GM12878 (cell line): ENCODE measurements around the gene RPL22. TPM values are rescaled to one million over a fixed set of nuclear protein-coding genes. Genes with fewer than 3 reads are reported as not detected.

Source experiments
- ATAC-seq: fragments of 200-7000 bp; cut with Tn5 transposase; 3 replicates; pipeline ENCODE4 v1.9.1; 2020; ENCODE audit warnings: mild to moderate bottlenecking, moderate library complexity
- BruUV-seq: library from RNA; stranded (reverse); fragments of 400-500 nt; replicated peaks from 2 replicates; lab custom pipeline; 2021; lab: Mats Ljungman, UMichigan
- CTCF ChIA-PET: fragments of 300-600 bp; sonication (Branson Sonifier 250); formaldehyde crosslinking; extraction: SDS; loops from one replicate; lab custom pipeline; 2021; ENCODE audit warnings: inconsistent platforms; lab: Yijun Ruan, JAX
- POLR2A ChIA-PET: fragments of 350-600 bp; formaldehyde crosslinking; extraction: SDS; loops from one replicate; lab custom pipeline; 2021; ENCODE audit warnings: inconsistent platforms; lab: Charles Lee
- RAD21 ChIA-PET: fragments of 300-600 bp; sonication (Branson Sonifier 250); formaldehyde crosslinking; loops from one replicate; lab custom pipeline; 2023; ENCODE audit warnings: antibody characterized with exemption; ENCODE audit not compliant: unreplicated experiment; lab: Charles Lee
- SMC1A ChIA-PET: fragments of 300-600 bp; sonication (Branson Sonifier 250); formaldehyde crosslinking; loops from one replicate; lab custom pipeline; 2023; ENCODE audit not compliant: unreplicated experiment, uncharacterized antibody; lab: Charles Lee
- DNase-seq: peaks from one replicate; pipeline ENCODE4 v3.0.0-alpha.2; 2011; ENCODE audit warnings: low read depth, low spot score
- FAIRE-seq: peaks from 3 replicates; lab custom pipeline; 2011; peaks lifted over from hg19 to GRCh38; lab: Jason Lieb, UNC
- H2AFZ ChIP-seq: 2 replicates; pipeline ENCODE4 v1.6.0; 2011; ENCODE audit warnings: low read depth, low read length, control low read depth; ENCODE audit not compliant: control insufficient read depth
- H3K27ac ChIP-seq: 2 replicates; pipeline ENCODE4 v1.5.1; 2011; ENCODE audit warnings: control low read depth; ENCODE audit not compliant: control insufficient read depth, insufficient read depth
- H3K27me3 ChIP-seq, 2 experiments: replicated peaks in 1 of 2; 2 replicates each; pipeline versions ENCODE4 v1.6.0 to v1.6.1; 2011; ENCODE audit warnings: low read length in 1 of 2; ENCODE audit not compliant: control insufficient read depth in 2 of 2, insufficient read depth in 2 of 2
- H3K36me3 ChIP-seq, 2 experiments: 2 replicates each; pipeline ENCODE4 v1.5.1; 2011; ENCODE audit warnings: low read length in 1 of 2; ENCODE audit not compliant: control insufficient read depth in 2 of 2, insufficient read depth in 2 of 2
- H3K4me1 ChIP-seq: 2 replicates; pipeline ENCODE4 v1.6.1; 2011; ENCODE audit warnings: mild to moderate bottlenecking, low read length, moderate library complexity, mixed read lengths; ENCODE audit not compliant: control insufficient read depth, insufficient read depth
- H3K4me2 ChIP-seq: 2 replicates; pipeline ENCODE4 v1.6.0; 2011; ENCODE audit warnings: control low read depth; ENCODE audit not compliant: control insufficient read depth, insufficient read depth
- H3K4me3 ChIP-seq: fragments of 200-600 bp; sonication (generic); 2 replicates; pipeline ENCODE4 v1.5.1; 2016
- H3K79me2 ChIP-seq: 2 replicates; pipeline ENCODE4 v1.6.0; 2011; ENCODE audit warnings: low read length; ENCODE audit not compliant: control insufficient read depth, insufficient read depth
- H3K9ac ChIP-seq: 2 replicates; pipeline ENCODE4 v1.8.0; 2011; ENCODE audit warnings: low read length, control low read depth, mixed read lengths; ENCODE audit not compliant: control insufficient read depth, insufficient read depth
- H3K9me3 ChIP-seq: replicated peaks from 3 replicates; pipeline ENCODE4 v1.5.1; 2011; ENCODE audit warnings: mild to moderate bottlenecking, low read length; ENCODE audit not compliant: control insufficient read depth, insufficient read depth
- H4K20me1 ChIP-seq: 2 replicates; pipeline ENCODE4 v1.6.0; 2011; ENCODE audit not compliant: control insufficient read depth, insufficient read depth
- MEF2A ChIP-seq: IDR thresholded peaks from 2 replicates; pipeline ENCODE4 v1.6.1; 2011; ENCODE audit warnings: low read depth, mild to moderate bottlenecking, low read length, moderate library complexity; ENCODE audit not compliant: insufficient read depth
- NR2C1 ChIP-seq: fragments of 450-650 bp; IDR thresholded peaks from 2 replicates; pipeline ENCODE4 v1.6.1; 2017; ENCODE audit warnings: antibody characterized with exemption, mild to moderate bottlenecking, moderate library complexity
- PAX5 ChIP-seq: IDR thresholded peaks from 2 replicates; pipeline ENCODE4 v1.6.1; 2011; ENCODE audit warnings: low read depth, low read length, borderline replicate concordance
- POLR2AphosphoS5 ChIP-seq: IDR thresholded peaks from 2 replicates; pipeline ENCODE4 v1.6.1; 2011; ENCODE audit warnings: mild to moderate bottlenecking, low read length, inconsistent platforms
- RCOR1 ChIP-seq: conservative IDR thresholded peaks from 2 replicates; pipeline ENCODE4 v1.6.1; 2012; ENCODE audit warnings: low read depth, low read length, improper control_type of control experiment
- SREBF2 ChIP-seq: IDR thresholded peaks from 2 replicates; pipeline ENCODE4 v1.6.1; 2012; ENCODE audit warnings: mild to moderate bottlenecking, low read length
- ZNF24 ChIP-seq: fragments of 450-650 bp; IDR thresholded peaks from 2 replicates; pipeline ENCODE4 v1.6.1; 2017; ENCODE audit warnings: antibody characterized with exemption, mild to moderate bottlenecking
- WGBS: methylation state at CpG from one replicate; pipeline ENCODE4 v1.1.6; 2016; ENCODE audit warnings: low lambda C conversion rate; ENCODE audit not compliant: insufficient replicate concordance, insufficient coverage; ENCODE audit errors: missing lambda C conversion rate; 5-methylcytosine and 5-hydroxymethylcytosine counted together
- in situ Hi-C: fragments of 300-500 bp; cut with MboI; formaldehyde crosslinking; loops from 9 replicates; pipeline ENCODE4 v1.14.3; 2018; ENCODE audit warnings: mixed read lengths
- intact Hi-C: fragments of 100-400 bp; cut with micrococcal nuclease; formaldehyde crosslinking; loops from one replicate; pipeline ENCODE4 v1.14.2; 2022; ENCODE audit not compliant: unreplicated experiment
- polyA plus RNA-seq, 11 experiments: library from polyadenylated mRNA; depleted of rRNA in 4 of 11; unstranded in 6 of 11; stranded (reverse) in 5 of 11; fragments of >200 nt; fragmentation: Nextera tagmentation in 4 of 11; fragmentation: Illumina TruSeq in 1 of 11; extraction: Ambion mirVana in 4 of 11; extraction: Trizol in 1 of 11; gene quantifications; 1 replicate in 1 of 11; 2 replicates in 10 of 11; pipeline versions ENCODE4 v1.2.1 to v1.2.3, GENCODE V29; 2011 to 2016; ENCODE audit warnings: inconsistent platforms in 2 of 11, missing spikeins in 2 of 11, low read depth in 1 of 11
- total RNA-seq, 4 experiments: library from RNA; depleted of rRNA in 3 of 4; stranded (reverse); fragments of >200 nt in 3 of 4; fragmentation: Illumina TruSeq in 1 of 4; extraction: Trizol in 1 of 4; gene quantifications; 2 replicates each; pipeline versions ENCODE4 v1.2.1 to v1.2.3, GENCODE V29; 2013 to 2021
- TF ChIP-seq, protein P1 (sequence below): fragments of 450-650 bp; formaldehyde crosslinking; IDR thresholded peaks from 2 replicates; pipeline ENCODE4 v1.4.0; 2022; ENCODE audit warnings: mild to moderate bottlenecking, moderate library complexity
- TF ChIP-seq, protein P2 (sequence below): fragments of 450-650 bp; IDR thresholded peaks from 2 replicates; pipeline ENCODE4 v1.6.1; 2017; ENCODE audit warnings: antibody characterized with exemption, mild to moderate bottlenecking, moderate library complexity
- TF ChIP-seq, protein P3 (sequence below): fragments of 450-650 bp; formaldehyde crosslinking; IDR thresholded peaks from 2 replicates; pipeline ENCODE4 v1.4.0; 2020; ENCODE audit warnings: mild to moderate bottlenecking, moderate library complexity
- TF ChIP-seq, protein P4 (sequence below): fragments of 450-650 bp; IDR thresholded peaks from 2 replicates; pipeline ENCODE4 v1.6.1; 2017; ENCODE audit warnings: mild to moderate bottlenecking

The RPL22 gene
- total and polyA plus RNA-seq, 10 of the 15 experiments (the other 5 are each of a cell fraction or from before 2014, with no cell fraction given), result 191 to 560 (median 430) TPM

DNA sequence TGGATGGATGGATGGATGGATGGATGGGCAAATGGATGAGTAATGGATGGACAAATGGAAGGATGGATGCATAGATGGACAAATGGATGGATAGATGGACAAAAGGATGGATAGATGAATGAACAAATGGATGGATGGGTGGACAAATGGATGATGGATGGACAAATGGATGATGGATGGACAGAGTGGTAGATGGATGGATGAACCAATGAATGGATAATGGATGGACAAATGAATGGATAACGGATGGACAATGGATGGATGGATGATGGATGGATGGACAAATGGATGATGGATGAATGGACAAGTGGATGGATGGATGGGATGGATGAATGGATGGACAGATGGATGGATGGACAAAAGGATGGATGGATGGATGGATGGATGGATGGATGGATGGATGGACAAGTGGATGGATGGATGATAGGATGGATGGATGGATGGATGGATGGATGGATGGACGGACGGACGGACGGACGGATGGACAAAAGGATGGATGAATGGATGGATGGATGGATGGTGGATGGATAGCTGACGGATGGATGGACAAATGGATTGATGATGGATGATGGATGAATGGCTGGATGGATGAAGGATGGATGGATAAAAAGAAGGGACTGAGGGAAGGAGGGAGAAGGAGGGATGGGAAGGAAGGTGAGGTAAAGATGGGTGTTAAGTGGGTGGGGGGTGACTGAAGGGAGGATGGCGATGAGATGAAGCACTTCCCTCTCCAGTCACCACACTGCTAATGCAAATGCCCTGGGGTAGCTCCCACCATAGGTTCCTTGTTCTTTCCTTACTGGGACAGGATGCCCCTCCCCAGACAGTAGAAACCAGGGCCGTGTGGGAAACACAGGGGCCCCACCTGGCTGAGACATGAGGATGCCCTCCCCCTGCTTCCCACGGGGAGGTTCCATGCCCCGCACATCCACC is 49.1 kb downstream of the RPL22 start:
- 33% methylated on average over 11 of the region's 11 CpGs for WGBS
- no peak overlapping the region for H3K9ac ChIP-seq
- no peaks in the 10 kb centered on the region for H3K36me3 ChIP-seq
- no peak for FAIRE-seq
- SMC1A ChIA-PET, result no interaction called here
- H3K4me3 ChIP-seq, result no peak overlapping the region
- no peak for DNase-seq
- no peak overlapping the region for H3K4me2 ChIP-seq
- no TSS peak for BruUV-seq
- H2AFZ ChIP-seq, result no peak overlapping the region
- POLR2A ChIA-PET, result no interaction called here
- in situ Hi-C loops, result no loop called here
- RAD21 ChIA-PET, result no interaction called here
- no peaks in the 10 kb centered on the region for H3K79me2 ChIP-seq
- no peak overlapping the region for H3K27ac ChIP-seq
- H3K27me3 ChIP-seq, result no peaks in the 10 kb centered on the region; a peak in 1 of 4 replicates
- no peak for ATAC-seq
- H3K4me1 ChIP-seq, result no peaks in the 10 kb centered on the region
- no peaks in the 10 kb centered on the region for H3K9me3 ChIP-seq
- intact Hi-C loops, result no loop called here
- no peaks in the 10 kb centered on the region for H4K20me1 ChIP-seq
- CTCF ChIA-PET, result no interaction called here
- TF ChIP-seq, protein P1, sequence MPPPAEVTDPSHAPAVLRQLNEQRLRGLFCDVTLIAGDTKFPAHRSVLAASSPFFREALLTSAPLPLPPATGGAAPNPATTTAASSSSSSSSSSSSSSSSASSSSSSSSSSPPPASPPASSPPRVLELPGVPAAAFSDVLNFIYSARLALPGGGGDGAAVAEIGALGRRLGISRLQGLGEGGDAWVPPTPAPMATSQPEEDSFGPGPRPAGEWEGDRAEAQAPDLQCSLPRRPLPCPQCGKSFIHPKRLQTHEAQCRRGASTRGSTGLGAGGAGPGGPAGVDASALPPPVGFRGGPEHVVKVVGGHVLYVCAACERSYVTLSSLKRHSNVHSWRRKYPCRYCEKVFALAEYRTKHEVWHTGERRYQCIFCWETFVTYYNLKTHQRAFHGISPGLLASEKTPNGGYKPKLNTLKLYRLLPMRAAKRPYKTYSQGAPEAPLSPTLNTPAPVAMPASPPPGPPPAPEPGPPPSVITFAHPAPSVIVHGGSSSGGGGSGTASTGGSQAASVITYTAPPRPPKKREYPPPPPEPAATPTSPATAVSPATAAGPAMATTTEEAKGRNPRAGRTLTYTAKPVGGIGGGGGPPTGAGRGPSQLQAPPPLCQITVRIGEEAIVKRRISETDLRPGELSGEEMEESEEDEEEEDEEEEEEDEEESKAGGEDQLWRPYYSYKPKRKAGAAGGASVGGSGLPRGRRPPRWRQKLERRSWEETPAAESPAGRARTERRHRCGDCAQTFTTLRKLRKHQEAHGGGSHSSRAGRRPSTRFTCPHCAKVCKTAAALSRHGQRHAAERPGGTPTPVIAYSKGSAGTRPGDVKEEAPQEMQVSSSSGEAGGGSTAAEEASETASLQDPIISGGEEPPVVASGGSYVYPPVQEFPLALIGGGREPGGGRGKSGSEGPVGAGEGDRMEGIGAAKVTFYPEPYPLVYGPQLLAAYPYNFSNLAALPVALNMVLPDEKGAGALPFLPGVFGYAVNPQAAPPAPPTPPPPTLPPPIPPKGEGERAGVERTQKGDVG (CRISPR knock-in tag), result no peak
- TF ChIP-seq POLR2AphosphoS5 (no peak), ZNF24 (no peak), SREBF2 (no peak), NR2C1 (no peak), MEF2A (no peak), PAX5 (no peak), RCOR1 (no peak)
- TF ChIP-seq, protein P2, sequence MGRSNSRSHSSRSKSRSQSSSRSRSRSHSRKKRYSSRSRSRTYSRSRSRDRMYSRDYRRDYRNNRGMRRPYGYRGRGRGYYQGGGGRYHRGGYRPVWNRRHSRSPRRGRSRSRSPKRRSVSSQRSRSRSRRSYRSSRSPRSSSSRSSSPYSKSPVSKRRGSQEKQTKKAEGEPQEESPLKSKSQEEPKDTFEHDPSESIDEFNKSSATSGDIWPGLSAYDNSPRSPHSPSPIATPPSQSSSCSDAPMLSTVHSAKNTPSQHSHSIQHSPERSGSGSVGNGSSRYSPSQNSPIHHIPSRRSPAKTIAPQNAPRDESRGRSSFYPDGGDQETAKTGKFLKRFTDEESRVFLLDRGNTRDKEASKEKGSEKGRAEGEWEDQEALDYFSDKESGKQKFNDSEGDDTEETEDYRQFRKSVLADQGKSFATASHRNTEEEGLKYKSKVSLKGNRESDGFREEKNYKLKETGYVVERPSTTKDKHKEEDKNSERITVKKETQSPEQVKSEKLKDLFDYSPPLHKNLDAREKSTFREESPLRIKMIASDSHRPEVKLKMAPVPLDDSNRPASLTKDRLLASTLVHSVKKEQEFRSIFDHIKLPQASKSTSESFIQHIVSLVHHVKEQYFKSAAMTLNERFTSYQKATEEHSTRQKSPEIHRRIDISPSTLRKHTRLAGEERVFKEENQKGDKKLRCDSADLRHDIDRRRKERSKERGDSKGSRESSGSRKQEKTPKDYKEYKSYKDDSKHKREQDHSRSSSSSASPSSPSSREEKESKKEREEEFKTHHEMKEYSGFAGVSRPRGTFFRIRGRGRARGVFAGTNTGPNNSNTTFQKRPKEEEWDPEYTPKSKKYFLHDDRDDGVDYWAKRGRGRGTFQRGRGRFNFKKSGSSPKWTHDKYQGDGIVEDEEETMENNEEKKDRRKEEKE, result no peak
- TF ChIP-seq, protein P3, sequence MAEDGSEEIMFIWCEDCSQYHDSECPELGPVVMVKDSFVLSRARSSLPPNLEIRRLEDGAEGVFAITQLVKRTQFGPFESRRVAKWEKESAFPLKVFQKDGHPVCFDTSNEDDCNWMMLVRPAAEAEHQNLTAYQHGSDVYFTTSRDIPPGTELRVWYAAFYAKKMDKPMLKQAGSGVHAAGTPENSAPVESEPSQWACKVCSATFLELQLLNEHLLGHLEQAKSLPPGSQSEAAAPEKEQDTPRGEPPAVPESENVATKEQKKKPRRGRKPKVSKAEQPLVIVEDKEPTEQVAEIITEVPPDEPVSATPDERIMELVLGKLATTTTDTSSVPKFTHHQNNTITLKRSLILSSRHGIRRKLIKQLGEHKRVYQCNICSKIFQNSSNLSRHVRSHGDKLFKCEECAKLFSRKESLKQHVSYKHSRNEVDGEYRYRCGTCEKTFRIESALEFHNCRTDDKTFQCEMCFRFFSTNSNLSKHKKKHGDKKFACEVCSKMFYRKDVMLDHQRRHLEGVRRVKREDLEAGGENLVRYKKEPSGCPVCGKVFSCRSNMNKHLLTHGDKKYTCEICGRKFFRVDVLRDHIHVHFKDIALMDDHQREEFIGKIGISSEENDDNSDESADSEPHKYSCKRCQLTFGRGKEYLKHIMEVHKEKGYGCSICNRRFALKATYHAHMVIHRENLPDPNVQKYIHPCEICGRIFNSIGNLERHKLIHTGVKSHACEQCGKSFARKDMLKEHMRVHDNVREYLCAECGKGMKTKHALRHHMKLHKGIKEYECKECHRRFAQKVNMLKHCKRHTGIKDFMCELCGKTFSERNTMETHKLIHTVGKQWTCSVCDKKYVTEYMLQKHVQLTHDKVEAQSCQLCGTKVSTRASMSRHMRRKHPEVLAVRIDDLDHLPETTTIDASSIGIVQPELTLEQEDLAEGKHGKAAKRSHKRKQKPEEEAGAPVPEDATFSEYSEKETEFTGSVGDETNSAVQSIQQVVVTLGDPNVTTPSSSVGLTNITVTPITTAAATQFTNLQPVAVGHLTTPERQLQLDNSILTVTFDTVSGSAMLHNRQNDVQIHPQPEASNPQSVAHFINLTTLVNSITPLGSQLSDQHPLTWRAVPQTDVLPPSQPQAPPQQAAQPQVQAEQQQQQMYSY (CRISPR knock-in tag), result no peak
- TF ChIP-seq, protein P4, sequence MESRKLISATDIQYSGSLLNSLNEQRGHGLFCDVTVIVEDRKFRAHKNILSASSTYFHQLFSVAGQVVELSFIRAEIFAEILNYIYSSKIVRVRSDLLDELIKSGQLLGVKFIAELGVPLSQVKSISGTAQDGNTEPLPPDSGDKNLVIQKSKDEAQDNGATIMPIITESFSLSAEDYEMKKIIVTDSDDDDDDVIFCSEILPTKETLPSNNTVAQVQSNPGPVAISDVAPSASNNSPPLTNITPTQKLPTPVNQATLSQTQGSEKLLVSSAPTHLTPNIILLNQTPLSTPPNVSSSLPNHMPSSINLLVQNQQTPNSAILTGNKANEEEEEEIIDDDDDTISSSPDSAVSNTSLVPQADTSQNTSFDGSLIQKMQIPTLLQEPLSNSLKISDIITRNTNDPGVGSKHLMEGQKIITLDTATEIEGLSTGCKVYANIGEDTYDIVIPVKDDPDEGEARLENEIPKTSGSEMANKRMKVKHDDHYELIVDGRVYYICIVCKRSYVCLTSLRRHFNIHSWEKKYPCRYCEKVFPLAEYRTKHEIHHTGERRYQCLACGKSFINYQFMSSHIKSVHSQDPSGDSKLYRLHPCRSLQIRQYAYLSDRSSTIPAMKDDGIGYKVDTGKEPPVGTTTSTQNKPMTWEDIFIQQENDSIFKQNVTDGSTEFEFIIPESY, result no peak
